GM18951 (cell line): Measurements from ENCODE around the gene ABCC5.

Source experiments
- POLR2A ChIP-seq: IDR thresholded peaks from 4 replicates; pipeline ENCODE4 v1.6.1; 2011; ENCODE audit warnings: mild to moderate bottlenecking; ENCODE audit not compliant: insufficient read length, insufficient read depth; ENCODE audit errors: extremely low read depth
- in situ Hi-C: fragments of 300-500 bp; cut with MboI; formaldehyde crosslinking; loops from one replicate; pipeline ENCODE4 v1.12.0; 2022; ENCODE audit warnings: low sequenced_read_pairs, mixed read lengths, inconsistent platforms; ENCODE audit not compliant: unreplicated experiment

ABCC5 gene

GRCh38 chr3:183914856-183915255 is 102.8 kb downstream of the ABCC5 start:
- no peak for TF ChIP-seq POLR2A
- in situ Hi-C loops, result loop anchor here (25.0 kb wide), 1 partner anchor 622 kb away; no protein-coding TSS in a partner anchor

DNA sequence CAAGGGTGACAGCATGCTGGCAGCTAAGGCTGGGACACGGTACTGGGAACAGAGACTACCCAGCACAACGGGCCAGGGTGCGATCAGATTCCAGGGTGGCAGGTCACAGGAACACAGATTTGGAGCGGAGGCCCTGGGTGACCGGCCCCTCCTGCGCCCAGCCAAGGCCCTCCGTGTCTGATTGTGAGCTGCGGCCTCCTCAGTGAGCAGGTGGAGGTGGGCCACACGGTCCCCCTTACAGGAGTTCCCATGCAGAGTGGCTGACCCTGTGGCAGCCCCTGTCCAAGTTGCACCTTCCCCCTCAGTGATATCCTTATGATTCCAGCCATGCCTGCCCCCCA is 104.1 kb downstream of the ABCC5 start:
- in situ Hi-C loops, result loop anchor here (25.0 kb wide), 1 partner anchor 624 kb away; no protein-coding TSS in a partner anchor
- TF ChIP-seq POLR2A, result no peak

GRCh38 chr3:183912895-183913579 is 104.6 kb downstream of the ABCC5 start:
- in situ Hi-C loops, result loop anchor here (25.0 kb wide), 1 partner anchor 624 kb away; no protein-coding TSS in a partner anchor
- no peak for TF ChIP-seq POLR2A

DNA sequence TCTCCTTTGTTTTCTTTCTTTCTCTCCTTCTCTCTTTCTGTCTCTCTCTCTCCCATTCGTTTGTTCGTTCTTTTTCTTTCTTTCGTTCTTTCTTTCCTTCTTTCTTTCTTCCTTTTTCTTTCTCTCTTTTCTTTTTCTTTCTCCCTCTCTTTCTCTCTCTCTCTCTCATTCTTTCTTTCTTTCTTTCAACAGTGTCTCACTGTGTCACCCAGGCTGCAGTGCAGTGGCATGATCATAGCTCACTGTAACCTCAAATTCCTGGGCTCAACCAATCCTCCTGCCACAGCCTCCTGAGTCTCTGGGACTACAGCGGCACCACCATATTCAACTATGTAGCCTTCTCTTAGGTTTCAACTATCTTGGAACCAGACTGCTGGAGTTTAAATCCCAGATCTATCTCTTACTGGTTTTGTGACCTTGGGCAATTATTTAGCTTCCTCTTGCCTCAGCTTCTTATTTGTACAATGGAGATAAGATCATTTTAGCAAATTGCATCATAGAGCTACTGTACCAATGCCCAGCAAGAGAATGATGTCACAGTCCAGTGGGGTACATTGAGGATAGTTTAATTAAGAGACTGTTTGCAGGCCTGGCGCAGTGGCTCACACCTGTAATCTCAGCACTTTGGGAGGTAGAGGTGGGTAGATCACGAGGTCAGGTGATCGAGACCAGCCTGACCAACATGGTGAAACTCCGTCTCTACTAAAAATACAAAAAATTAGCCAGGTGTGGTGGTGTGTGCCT is 105.7 kb downstream of the ABCC5 start:
- TF ChIP-seq POLR2A, result no peak
- in situ Hi-C loops, result loop anchor here (25.0 kb wide), 1 partner anchor 625 kb away; no protein-coding TSS in a partner anchor

GRCh38 chr3:183911087-183911486 is 106.6 kb downstream of the ABCC5 start:
- TF ChIP-seq POLR2A, result no peak
- in situ Hi-C loops, result loop anchor here (25.0 kb wide), 1 partner anchor 626 kb away; no protein-coding TSS in a partner anchor

DNA sequence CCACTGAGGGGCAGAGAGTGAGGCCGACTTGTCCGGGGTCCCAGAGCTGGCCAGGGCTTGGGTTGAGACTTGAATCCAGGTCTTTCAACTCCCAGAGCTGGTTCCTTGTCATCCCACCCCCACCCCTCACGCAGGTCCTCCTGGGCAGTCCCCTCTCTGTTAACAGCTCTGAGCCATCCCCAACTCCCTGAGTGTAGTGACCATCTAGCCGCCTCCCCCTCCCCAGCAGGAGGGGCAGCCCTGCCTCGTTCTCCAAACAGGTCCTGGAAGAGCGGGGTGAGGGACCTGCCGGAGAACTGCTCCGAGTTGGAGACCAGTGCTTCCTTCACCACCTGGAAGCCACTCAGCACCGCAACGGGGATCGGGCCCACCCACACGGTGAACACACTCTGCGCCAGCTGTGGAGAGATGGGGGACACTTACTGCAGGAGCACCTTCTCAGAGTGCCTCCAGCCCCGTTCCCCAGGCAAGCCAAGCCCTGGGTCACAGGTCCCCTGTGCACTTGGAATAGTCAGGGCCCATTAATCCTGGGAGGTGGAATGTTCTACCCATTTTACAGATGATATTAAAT is 108.6 kb downstream of the ABCC5 start:
- no peak for TF ChIP-seq POLR2A
- in situ Hi-C loops, result loop anchor here (25.0 kb wide), 1 partner anchor 628 kb away; no protein-coding TSS in a partner anchor

- in situ Hi-C loops, result loop anchor here (25.0 kb wide), 1 partner anchor 629 kb away; no protein-coding TSS in a partner anchor
- TF ChIP-seq POLR2A, result no peak
These were observed 109.8 kb downstream of the ABCC5 start for GRCh38 chr3:183907911-183908331.

- in situ Hi-C loops, result loop anchor here (25.0 kb wide), 1 partner anchor 630 kb away; no protein-coding TSS in a partner anchor
- TF ChIP-seq POLR2A, result no peak
These were observed 110.5 kb downstream of the ABCC5 start for GRCh38 chr3:183907176-183907575.

DNA sequence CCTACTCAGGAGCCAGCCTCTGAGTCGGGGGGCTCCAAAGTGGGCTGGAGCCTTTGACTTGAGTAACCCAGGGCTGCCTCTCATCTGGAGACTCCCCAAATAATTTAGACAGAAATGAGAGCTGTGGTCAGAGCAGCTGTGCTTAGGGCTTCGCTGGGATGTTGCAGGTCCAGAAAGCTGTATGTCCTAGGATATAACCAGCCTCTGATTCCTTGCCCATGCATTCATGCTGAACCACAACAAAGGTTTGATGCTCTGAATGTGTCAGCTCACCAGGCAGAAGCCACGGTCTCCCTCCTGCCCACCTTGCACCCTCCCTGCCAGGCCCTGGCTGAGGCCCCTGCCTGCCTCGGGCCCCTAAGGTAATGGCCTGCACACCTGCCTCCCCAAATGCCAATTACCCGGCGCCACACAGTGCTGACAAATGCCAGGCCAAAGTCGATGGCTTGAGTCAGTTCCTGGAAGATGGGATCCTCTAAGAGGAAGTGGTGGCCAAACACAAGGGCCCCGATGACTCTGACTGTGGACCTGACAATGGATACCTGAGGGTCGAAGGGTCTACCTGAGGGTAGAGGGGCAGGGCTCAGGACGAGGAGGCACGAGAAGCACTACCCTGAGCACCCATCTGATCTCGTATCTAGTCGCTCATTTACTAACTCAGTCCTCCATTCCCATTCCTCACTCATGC is 111.3 kb downstream of the ABCC5 start:
- TF ChIP-seq POLR2A, result no peak
- in situ Hi-C loops, result loop anchor here (25.0 kb wide), 1 partner anchor 631 kb away; no protein-coding TSS in a partner anchor

- in situ Hi-C loops, result loop anchor here (25.0 kb wide), 1 partner anchor 632 kb away; no protein-coding TSS in a partner anchor
- TF ChIP-seq POLR2A, result no peak
These were observed 112.6 kb downstream of the ABCC5 start for GRCh38 chr3:183904833-183905780.

- in situ Hi-C loops, result loop anchor here (10.0 kb wide), 2 partner anchors 117 to 387 kb away; partner anchors contain the start of gene ABCC5
- TF ChIP-seq POLR2A, result no peak
These were observed 119.7 kb downstream of the ABCC5 start for GRCh38 chr3:183898028-183898431.

- TF ChIP-seq POLR2A, result no peak
- in situ Hi-C loops, result loop anchor here (10.0 kb wide), 2 partner anchors 117 to 387 kb away; partner anchors contain the start of gene ABCC5
These were observed 120.1 kb downstream of the ABCC5 start for GRCh38 chr3:183897606-183898005.

GRCh38 chr3:183896610-183897009 is 121.1 kb downstream of the ABCC5 start:
- in situ Hi-C loops, result loop anchor here (10.0 kb wide), 2 partner anchors 118 to 388 kb away; partner anchors contain the start of gene ABCC5
- TF ChIP-seq POLR2A, result no peak
